Body of pancreas (tissue), 4 donors: ENCODE data around the gene C16orf78.

ENCODE experiments used
- CTCF ChIP-seq, 7 experiments: fragments of 450-650 bp in 4 of 7; fragments of 200-600 bp in 3 of 7; sonication (generic) in 3 of 7; IDR thresholded peaks; one replicate each; pipeline ENCODE4 v1.5.1; 2016 to 2019; ENCODE audit warnings: antibody characterized with exemption in 7 of 7
- POLR2A ChIP-seq, 3 donors: fragments of 450-650 bp; IDR thresholded peaks; one replicate each; pipeline ENCODE4 v1.6.1; 2016; ENCODE audit warnings: antibody characterized with exemption in 3 of 3, mild to moderate bottlenecking in 2 of 3

DNA sequence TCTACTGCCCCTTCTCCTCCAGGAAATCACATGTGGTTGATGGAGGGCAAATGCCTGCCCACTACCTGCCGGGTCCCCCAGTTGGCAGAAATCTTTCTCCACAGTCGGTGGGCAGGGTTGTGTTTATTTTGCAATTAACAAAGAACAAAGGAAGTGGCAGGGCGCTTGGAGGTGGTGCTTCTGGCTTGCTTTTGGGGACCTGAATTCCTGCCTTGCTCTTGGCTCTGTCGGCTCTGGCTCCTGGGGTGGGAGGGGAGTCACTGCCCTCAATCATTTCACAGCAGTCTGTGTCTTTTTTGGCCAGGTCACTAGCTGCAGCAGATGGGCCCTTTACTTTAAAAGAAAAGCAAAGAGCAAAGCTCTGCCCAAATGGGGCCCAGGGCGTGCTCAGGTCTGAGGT lies 69.2 kb downstream of the C16orf78 start:
- TF ChIP-seq POLR2A (IDR thresholded peaks at IDR 0.05) (no peak), CTCF (IDR thresholded peaks at IDR 0.05) (no peak)
